Uterus (tissue), 4 donors: Measurements from ENCODE around the gene FBXW7. TPM values are rescaled to one million over a fixed set of nuclear protein-coding genes. Genes with fewer than 3 reads are reported as not detected.

Experiments
- DNase-seq, 2 donors: peaks; one replicate each; pipeline ENCODE4 v3.0.0-alpha.2; 2019 to 2020
- H3K27ac ChIP-seq, 2 donors: fragments of 200-600 bp; sonication (generic); 1 replicate in 1 of 2; 2 replicates in 1 of 2; pipeline ENCODE4 v1.5.1; 2016 to 2018
- H3K27me3 ChIP-seq, 2 donors: fragments of 200-600 bp; sonication (generic); one replicate each; pipeline ENCODE4 v1.5.1; 2018 to 2019; ENCODE audit warnings: control low read depth in 1 of 2
- H3K36me3 ChIP-seq, 2 donors: fragments of 200-600 bp; sonication (generic); one replicate each; pipeline ENCODE4 v1.5.1; 2019; ENCODE audit warnings: control low read depth in 1 of 2
- H3K4me1 ChIP-seq, 2 donors: fragments of 200-600 bp; sonication (generic); one replicate each; pipeline ENCODE4 v1.5.1; 2018 to 2019; ENCODE audit warnings: control low read depth in 1 of 2
- H3K4me3 ChIP-seq, 2 donors: fragments of 200-600 bp; sonication (generic); 1 replicate in 1 of 2; 2 replicates in 1 of 2; pipeline ENCODE4 v1.5.1; 2018 to 2019; ENCODE audit warnings: mild to moderate bottlenecking in 1 of 2
- H3K9me3 ChIP-seq, 2 donors: fragments of 200-600 bp; sonication (generic); one replicate each; pipeline ENCODE4 v1.5.1; 2019; ENCODE audit warnings: control low read depth in 1 of 2
- CTCF ChIP-seq, 4 experiments: fragments of 200-600 bp in 2 of 4; fragments of 450-650 bp in 2 of 4; sonication (generic) in 2 of 4; IDR thresholded peaks; one replicate each; pipeline ENCODE4 v1.5.1; 2016 to 2019; ENCODE audit warnings: antibody characterized with exemption in 4 of 4, mild to moderate bottlenecking in 2 of 4, moderate library complexity in 1 of 4
- POLR2A ChIP-seq, 2 donors: fragments of 450-650 bp; IDR thresholded peaks; one replicate each; pipeline ENCODE4 v1.6.1; 2016; ENCODE audit warnings: antibody characterized with exemption in 2 of 2, mild to moderate bottlenecking in 1 of 2, moderate library complexity in 1 of 2
- intact Hi-C: fragments of 100-400 bp; cut with DNase I; formaldehyde crosslinking; loops from one replicate; pipeline ENCODE4 v1.15.1; 2023; ENCODE audit warnings: low total_unique reads
- total RNA-seq, 4 donors: library from RNA; depleted of rRNA in 3 of 4; stranded (reverse); fragments of >200 nt in 3 of 4; gene quantifications; one replicate each; pipeline versions ENCODE4 v1.1.0 to v1.2.4, GENCODE V29; 2014 to 2023
- donor health status: DM: yes; HTN: yes; CAD: no.

Gene FBXW7
- total RNA-seq, 4 donors from 2014 or later: 50.6 to 152 (median 90.8) TPM

GRCh38 chr4:152525878-152526277 is 10.0 kb downstream of the FBXW7 start:
- Histone ChIP-seq H3K4me1 (no peaks in the 10 kb centered on the region), H3K27me3 (no peaks in the 10 kb centered on the region), H3K36me3 (no peaks in the 10 kb centered on the region), H3K9me3 (no peaks in the 10 kb centered on the region), H3K4me3 (no peak overlapping the region), H3K27ac (no peak overlapping the region)
- no peak for DNase-seq
- TF ChIP-seq CTCF (IDR thresholded peaks at IDR 0.05): no peak
- TF ChIP-seq POLR2A (IDR thresholded peaks at IDR 0.05): no peak
- intact Hi-C loops: no loop called here

- TF ChIP-seq CTCF (IDR thresholded peaks at IDR 0.05) (no peak), POLR2A (IDR thresholded peaks at IDR 0.05) (no peak)
- Histone ChIP-seq H3K27me3 (no peaks in the 10 kb centered on the region), H3K36me3 (no peaks in the 10 kb centered on the region), H3K4me3 (no peak overlapping the region), H3K27ac (no peak overlapping the region), H3K4me1 (no peaks in the 10 kb centered on the region), H3K9me3 (no peaks in the 10 kb centered on the region)
- intact Hi-C loops: no loop called here
- no peak for DNase-seq
Measured at GRCh38 chr4:152524427-152524826, 11.5 kb downstream of the FBXW7 start.

GRCh38 chr4:152523731-152524130 is 12.2 kb downstream of the FBXW7 start:
- Histone ChIP-seq H3K4me3 (no peak overlapping the region), H3K27ac (no peak overlapping the region), H3K36me3 (no peaks in the 10 kb centered on the region), H3K9me3 (no peaks in the 10 kb centered on the region), H3K4me1 (no peaks in the 10 kb centered on the region), H3K27me3 (no peaks in the 10 kb centered on the region)
- DNase-seq: no peak
- no peak for TF ChIP-seq POLR2A (IDR thresholded peaks at IDR 0.05)
- no peak for TF ChIP-seq CTCF (IDR thresholded peaks at IDR 0.05)
- intact Hi-C loops: no loop called here

GRCh38 chr4:152522754-152523153 is 13.1 kb downstream of the FBXW7 start:
- H3K9me3 ChIP-seq: no peaks in the 10 kb centered on the region
- no peaks in the 10 kb centered on the region for H3K4me1 ChIP-seq
- TF ChIP-seq POLR2A (IDR thresholded peaks at IDR 0.05) (no peak), CTCF (IDR thresholded peaks at IDR 0.05) (no peak)
- no peak for DNase-seq
- H3K27me3 ChIP-seq: no peaks in the 10 kb centered on the region
- no peak overlapping the region for H3K4me3 ChIP-seq
- intact Hi-C loops: no loop called here
- no peak overlapping the region for H3K27ac ChIP-seq
- H3K36me3 ChIP-seq: no peaks in the 10 kb centered on the region

- no peaks in the 10 kb centered on the region for H3K27me3 ChIP-seq
- TF ChIP-seq CTCF (IDR thresholded peaks at IDR 0.05) (no peak), POLR2A (IDR thresholded peaks at IDR 0.05) (no peak)
- no peak overlapping the region for H3K4me3 ChIP-seq
- intact Hi-C loops: no loop called here
- no peaks in the 10 kb centered on the region for H3K36me3 ChIP-seq
- H3K4me1 ChIP-seq: no peaks in the 10 kb centered on the region
- H3K9me3 ChIP-seq: no peaks in the 10 kb centered on the region
- H3K27ac ChIP-seq: no peak overlapping the region
- DNase-seq: no peak
Measured at GRCh38 chr4:152522245-152522644, 13.6 kb downstream of the FBXW7 start.
